T-cell (primary cell): Measurements from ENCODE around the gene CEP295NL. TPM values are rescaled to one million over a fixed set of nuclear protein-coding genes. Genes with fewer than 3 reads are reported as not detected.

Experiments used
- ATAC-seq, 4 experiments: fragments of 200-7000 bp in 3 of 4; fragments of 150-1000 bp in 1 of 4; cut with Tn5 transposase; replicated peaks in 1 of 4; 1 replicate in 3 of 4; 2 replicates in 1 of 4; pipeline ENCODE4 v1.10.0; 2021; ENCODE audit warnings: moderate library complexity in 3 of 4, mild to moderate bottlenecking in 2 of 4, moderate number of reproducible peaks in 1 of 4
- CTCF ChIA-PET, 2 donors: fragments of 300-600 bp; sonication (Branson Sonifier 250); formaldehyde crosslinking; loops; one replicate each; lab custom pipeline; 2022; ENCODE audit warnings: antibody characterized with exemption in 2 of 2; lab: Charles Lee
- POLR2A ChIA-PET, 2 donors: fragments of 300-600 bp; sonication (Branson Sonifier 250); formaldehyde crosslinking; loops; one replicate each; lab custom pipeline; 2022; ENCODE audit warnings: antibody characterized with exemption in 2 of 2; lab: Charles Lee
- DNase-seq, 35 experiments: peaks; one replicate each; pipeline versions ENCODE4 v3.0.0 to v3.0.0-alpha.2; 2013 to 2023
- H3K27ac ChIP-seq: one replicate; pipeline ENCODE4 v1.5.1; 2013; ENCODE audit warnings: low read length
- H3K27me3 ChIP-seq, 2 experiments: replicated peaks in 1 of 2; 1 replicate in 1 of 2; 2 replicates in 1 of 2; pipeline versions ENCODE4 v1.6.1 to v1.7.0; 2013; ENCODE audit warnings: low read length in 1 of 2, mixed read lengths in 1 of 2; ENCODE audit not compliant: control insufficient read depth in 2 of 2, insufficient read depth in 2 of 2; ENCODE audit errors: extremely low read depth in 1 of 2
- H3K36me3 ChIP-seq, 2 donors: 1 replicate in 1 of 2; 2 replicates in 1 of 2; pipeline versions ENCODE4 v1.6.1 to v1.7.0; 2013; ENCODE audit warnings: low read length in 1 of 2; ENCODE audit not compliant: control insufficient read depth in 2 of 2, insufficient read depth in 1 of 2; ENCODE audit errors: extremely low read depth in 1 of 2
- H3K4me1 ChIP-seq, 2 experiments: 1 replicate in 1 of 2; 2 replicates in 1 of 2; pipeline versions ENCODE4 v1.6.1 to v1.7.0; 2013; ENCODE audit warnings: low read length in 2 of 2, mixed read lengths in 1 of 2; ENCODE audit not compliant: insufficient read depth in 2 of 2, control insufficient read depth in 1 of 2; ENCODE audit errors: extremely low read depth in 1 of 2
- H3K4me3 ChIP-seq, 2 donors: 1 replicate in 1 of 2; 2 replicates in 1 of 2; pipeline versions ENCODE4 v1.5.1 to v1.7.0; 2013; ENCODE audit warnings: mild to moderate bottlenecking in 2 of 2, low read length in 1 of 2, moderate library complexity in 1 of 2; ENCODE audit not compliant: control insufficient read depth in 1 of 2; ENCODE audit errors: extremely low read depth in 1 of 2
- H3K9me3 ChIP-seq: 2 replicates; pipeline ENCODE4 v1.7.0; 2013
- H3K27ac Mint-ChIP-seq, 2 donors: one replicate each; pipeline ENCODE4 v1.8.0; 2020 to 2021; ENCODE audit warnings: mild to moderate bottlenecking in 2 of 2, mixed read lengths in 2 of 2
- H3K27me3 Mint-ChIP-seq, 2 donors: one replicate each; pipeline ENCODE4 v1.8.0; 2021 to 2022; ENCODE audit warnings: mixed read lengths in 2 of 2
- H3K36me3 Mint-ChIP-seq: one replicate; pipeline ENCODE4 v1.8.0; 2021; ENCODE audit warnings: mixed read lengths
- H3K4me1 Mint-ChIP-seq, 3 donors: one replicate each; pipeline ENCODE4 v1.8.0; 2020 to 2022; ENCODE audit warnings: mixed read lengths in 3 of 3, mild to moderate bottlenecking in 1 of 3
- H3K4me3 Mint-ChIP-seq, 3 donors: one replicate each; pipeline ENCODE4 v1.8.0; 2020 to 2022; ENCODE audit warnings: mild to moderate bottlenecking in 3 of 3, mixed read lengths in 3 of 3, moderate library complexity in 3 of 3
- H3K9me3 Mint-ChIP-seq, 3 donors: one replicate each; pipeline ENCODE4 v1.8.0; 2020 to 2022; ENCODE audit warnings: mixed read lengths in 3 of 3
- WGBS: methylation state at CpG from one replicate; pipeline ENCODE4 v1.1.5; 2013; ENCODE audit warnings: missing lambda C conversion rate; ENCODE audit not compliant: insufficient coverage; 5-methylcytosine and 5-hydroxymethylcytosine counted together
- total RNA-seq, 35 experiments: library from RNA in 6 of 35; stranded (reverse) in 6 of 35; fragments of 120-200 nt in 1 of 35; gene quantifications; one replicate each; pipeline versions ENCODE4 v1.2.1 to v1.2.4 and lab custom pipeline; 2013 to 2026

The CEP295NL gene, protein sequence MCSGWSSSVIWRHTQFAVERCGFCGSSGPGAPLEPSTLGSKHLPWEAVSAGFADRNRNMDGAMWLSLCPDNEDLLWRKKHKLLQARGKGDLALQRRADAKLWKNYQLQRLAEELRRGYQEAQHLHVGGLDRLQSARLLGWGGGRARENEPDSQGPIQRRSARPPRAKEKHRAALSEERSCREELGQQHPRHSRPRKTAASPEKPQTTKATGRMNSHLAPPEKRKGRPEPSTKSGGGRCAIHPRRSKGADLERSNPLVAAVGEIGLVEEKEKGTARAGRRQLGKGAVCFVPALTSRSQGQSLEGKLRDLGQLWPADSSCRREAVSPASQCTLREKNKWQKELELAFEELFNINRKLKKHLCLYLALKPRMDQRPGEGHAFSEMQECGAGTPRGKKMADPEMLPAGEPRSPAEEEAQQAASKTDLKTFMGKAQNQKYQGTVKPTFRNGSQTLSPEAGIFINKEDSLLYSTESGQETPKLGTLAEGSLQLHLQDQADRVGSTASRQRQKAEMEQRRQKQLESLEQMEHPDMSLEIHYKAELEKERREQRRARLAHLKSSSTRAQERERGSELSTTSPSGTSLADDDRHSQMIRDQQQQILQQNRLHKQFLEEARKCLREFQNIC
- total RNA-seq = 1 to 10 TPM in 2 of 5 donors, under 1 TPM in 3; 0.28 to 3.1 (median 0.41) TPM
- 0.20 TPM for total RNA-seq (2013)
- total RNA-seq (lab: John Stamatoyannopoulos, UW) = 0 to 0.74 (median 0.13) reads per million in 29 experiments

DNA sequence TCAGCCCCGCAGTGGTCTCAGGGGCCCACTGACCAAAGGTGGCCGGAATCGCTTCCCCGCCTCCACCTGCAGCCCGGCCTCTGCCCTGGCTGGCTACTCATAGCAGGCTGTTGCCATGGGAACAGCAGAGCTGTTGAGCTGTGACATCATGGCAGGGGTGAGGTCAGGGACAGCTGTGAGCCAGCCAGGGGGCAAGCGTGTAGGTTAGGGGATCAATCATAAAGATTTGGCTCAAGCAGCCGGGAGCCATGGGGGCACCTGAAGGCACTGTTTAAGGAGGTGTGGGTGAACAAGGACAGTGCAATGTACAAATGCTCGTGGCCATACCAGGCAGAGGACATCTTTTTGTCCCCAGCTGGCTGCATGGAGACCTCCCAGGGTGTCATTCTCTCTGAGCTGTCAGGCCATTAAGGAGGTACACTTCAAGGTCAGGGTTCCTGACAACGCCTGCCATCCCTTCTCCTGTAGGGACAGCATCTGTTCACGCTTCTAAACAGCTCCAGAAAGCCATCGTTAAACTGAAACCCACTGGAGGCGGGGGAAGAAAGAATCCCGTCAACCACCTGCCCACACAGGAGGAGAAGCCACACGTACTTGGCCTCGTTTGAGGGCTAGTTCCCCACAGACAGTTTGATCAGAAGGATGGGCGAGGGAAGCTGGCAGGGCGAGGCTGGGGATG is at the start of gene CEP295NL:
Gene CEP295NL (minus strand): TSS at position 101 of the 679 bp plus-strand sequence. CDS start 1,373 bp downstream, outside the sequence.
- Histone ChIP-seq H3K27me3 (peaks cover 0 to 16% of the 10 kb centered on the region in 2 experiments), H3K36me3 (no peaks in the 10 kb centered on the region), H3K4me3 (no peak within 1 kb of the TSS), H3K4me1 (peaks cover 0 to 5% of the 10 kb centered on the region in 2 experiments), H3K9me3 (no peaks in the 10 kb centered on the region), H3K27ac (no peak within 1 kb of the TSS)
- no peak within 1 kb of the TSS for H3K27ac Mint-ChIP-seq
- POLR2A ChIA-PET = no interaction called here
- H3K9me3 Mint-ChIP-seq = no peaks in the 10 kb centered on the region
- H3K27me3 Mint-ChIP-seq = no peaks in the 10 kb centered on the region
- ATAC-seq (no peak), DNase-seq (no peak)
- H3K4me1 Mint-ChIP-seq = peaks cover 4 to 9% (median 8%) of the 10 kb centered on the region in 3 donors
- H3K36me3 Mint-ChIP-seq = no peaks in the 10 kb centered on the region
- CTCF ChIA-PET = no interaction called here
- no peak within 1 kb of the TSS for H3K4me3 Mint-ChIP-seq
- WGBS = 48% methylated on average over 14 of the region's 17 CpGs

DNA sequence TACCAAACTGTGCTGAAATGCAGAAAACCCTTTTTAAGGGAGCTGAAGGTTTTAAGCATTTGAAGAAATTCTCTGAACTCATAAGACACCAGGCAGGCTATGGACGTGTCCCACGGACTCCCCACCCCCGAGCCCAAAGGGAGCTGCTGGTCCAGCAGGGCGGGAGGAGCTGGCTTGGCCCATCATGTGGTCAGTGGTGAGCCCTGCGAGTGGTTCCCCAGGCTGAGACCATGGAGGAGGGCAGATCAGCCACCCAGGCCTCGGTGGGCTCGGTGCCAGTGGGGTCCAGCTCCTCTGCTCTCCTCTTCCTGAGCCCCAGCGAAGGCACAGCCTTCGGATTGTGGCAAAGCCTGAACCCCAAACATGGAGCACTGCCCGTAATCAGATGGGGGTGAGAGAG is 49.7 kb upstream of the CEP295NL start:
- no peak overlapping the region for H3K4me3 ChIP-seq
- no peaks in the 10 kb centered on the region for H3K4me1 ChIP-seq
- no peaks in the 10 kb centered on the region for H3K9me3 ChIP-seq
- POLR2A ChIA-PET = no interaction called here
- H3K27ac Mint-ChIP-seq = no peak overlapping the region
- ATAC-seq (no peak), DNase-seq (no peak)
- H3K4me1 Mint-ChIP-seq = no peaks in the 10 kb centered on the region
- H3K9me3 Mint-ChIP-seq = peaks cover 8 to 18% (median 9%) of the 10 kb centered on the region in 3 donors
- peaks cover 0 to 5% of the 10 kb centered on the region in 2 donors for H3K36me3 ChIP-seq
- CTCF ChIA-PET = no interaction called here
- H3K27me3 ChIP-seq = peaks cover 0 to 32% of the 10 kb centered on the region in 2 experiments
- H3K36me3 Mint-ChIP-seq = peaks cover 3% of the 10 kb centered on the region
- H3K4me3 Mint-ChIP-seq = no peak overlapping the region
- WGBS = 81% methylated on average over 6 of the region's 10 CpGs
- no peak overlapping the region for H3K27ac ChIP-seq
- H3K27me3 Mint-ChIP-seq = peaks cover 0 to 9% of the 10 kb centered on the region in 2 donors

DNA sequence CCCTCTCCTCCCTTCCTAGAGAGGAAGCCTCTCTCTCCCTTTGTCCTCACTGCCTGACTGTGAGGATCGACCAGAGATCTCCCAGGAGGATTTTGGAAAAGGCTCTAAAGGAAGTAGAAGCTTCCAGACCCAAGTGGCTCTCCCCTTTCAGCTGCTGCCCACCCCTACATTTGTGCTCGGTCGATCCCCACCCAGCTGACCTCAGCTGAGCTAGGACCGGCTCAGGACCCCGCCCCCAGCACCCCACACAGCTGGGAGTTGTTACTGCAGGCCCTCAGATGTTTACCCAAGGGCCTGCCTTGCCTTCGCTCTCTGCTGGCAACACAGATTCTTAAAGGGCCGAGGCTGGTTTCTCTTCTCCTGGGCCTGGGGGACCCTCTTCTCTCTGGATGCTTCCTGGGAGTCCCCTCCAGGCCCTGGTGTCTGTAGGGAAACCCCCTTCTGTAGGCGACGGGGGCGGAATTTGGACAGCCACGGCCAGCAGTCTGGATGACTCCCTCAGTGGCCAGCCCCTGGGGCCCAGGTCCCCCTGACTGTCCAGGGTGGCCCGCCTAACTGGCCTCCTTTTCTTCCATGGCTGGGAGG is 49.1 kb upstream of the CEP295NL start:
- 94% methylated on average over 6 of the region's 12 CpGs for WGBS
- CTCF ChIA-PET = no interaction called here
- H3K4me1 ChIP-seq = no peaks in the 10 kb centered on the region
- H3K4me1 Mint-ChIP-seq = no peaks in the 10 kb centered on the region
- H3K4me3 Mint-ChIP-seq = no peak overlapping the region
- H3K9me3 ChIP-seq = no peaks in the 10 kb centered on the region
- peaks cover 3% of the 10 kb centered on the region for H3K36me3 Mint-ChIP-seq
- H3K27ac Mint-ChIP-seq = no peak overlapping the region
- DNase-seq = no peak
- peaks cover 8 to 18% (median 9%) of the 10 kb centered on the region in 3 donors for H3K9me3 Mint-ChIP-seq
- no peak overlapping the region for H3K27ac ChIP-seq
- H3K27me3 ChIP-seq = peaks cover 0 to 33% of the 10 kb centered on the region in 2 experiments
- H3K4me3 ChIP-seq = no peak overlapping the region
- H3K36me3 ChIP-seq = peaks cover 0 to 5% of the 10 kb centered on the region in 2 donors
- POLR2A ChIA-PET = interaction anchor here in 1 of 2 donors (0.5 kb wide), 1 partner anchor 410 kb away, joined by 5 read pairs; no protein-coding TSS in a partner anchor
- peaks cover 0 to 9% of the 10 kb centered on the region in 2 donors for H3K27me3 Mint-ChIP-seq
- no peak for ATAC-seq

DNA sequence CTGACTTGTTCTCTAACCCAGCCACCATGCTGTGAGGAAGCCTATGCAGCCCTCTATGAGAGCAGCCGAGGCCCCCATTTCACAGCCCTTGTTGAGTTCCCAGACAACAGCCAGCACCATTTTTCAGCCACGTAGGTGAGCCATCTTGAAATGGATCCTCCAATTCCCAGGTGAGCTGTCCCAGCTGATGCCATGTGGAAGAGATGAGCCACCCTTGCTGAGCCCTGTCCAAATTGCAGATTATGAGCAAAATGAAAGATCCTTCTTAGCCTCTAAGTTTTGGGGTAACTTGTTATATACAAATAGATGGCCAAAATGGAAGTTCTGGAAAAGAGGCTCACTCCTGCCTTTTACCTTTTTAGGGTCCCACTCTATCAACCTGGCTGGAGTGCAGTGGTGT is 47.9 kb upstream of the CEP295NL start:
- H3K27ac ChIP-seq = no peak overlapping the region
- DNase-seq (no peak), ATAC-seq (no peak)
- Mint-ChIP-seq H3K4me1 (no peaks in the 10 kb centered on the region), H3K27me3 (peaks cover 0 to 11% of the 10 kb centered on the region in 2 donors), H3K36me3 (peaks cover 3% of the 10 kb centered on the region), H3K27ac (no peak overlapping the region), H3K4me3 (no peak overlapping the region), H3K9me3 (peaks cover 8 to 18% (median 9%) of the 10 kb centered on the region in 3 donors)
- 100% methylated on average over 1 of the region's 2 CpGs for WGBS
- H3K36me3 ChIP-seq = peaks cover 0 to 5% of the 10 kb centered on the region in 2 donors
- no peak overlapping the region for H3K4me3 ChIP-seq
- H3K9me3 ChIP-seq = no peaks in the 10 kb centered on the region
- ChIA-PET CTCF (no interaction called here), POLR2A (no interaction called here)
- H3K4me1 ChIP-seq = no peaks in the 10 kb centered on the region
- peaks cover 0 to 36% of the 10 kb centered on the region in 2 experiments for H3K27me3 ChIP-seq

DNA sequence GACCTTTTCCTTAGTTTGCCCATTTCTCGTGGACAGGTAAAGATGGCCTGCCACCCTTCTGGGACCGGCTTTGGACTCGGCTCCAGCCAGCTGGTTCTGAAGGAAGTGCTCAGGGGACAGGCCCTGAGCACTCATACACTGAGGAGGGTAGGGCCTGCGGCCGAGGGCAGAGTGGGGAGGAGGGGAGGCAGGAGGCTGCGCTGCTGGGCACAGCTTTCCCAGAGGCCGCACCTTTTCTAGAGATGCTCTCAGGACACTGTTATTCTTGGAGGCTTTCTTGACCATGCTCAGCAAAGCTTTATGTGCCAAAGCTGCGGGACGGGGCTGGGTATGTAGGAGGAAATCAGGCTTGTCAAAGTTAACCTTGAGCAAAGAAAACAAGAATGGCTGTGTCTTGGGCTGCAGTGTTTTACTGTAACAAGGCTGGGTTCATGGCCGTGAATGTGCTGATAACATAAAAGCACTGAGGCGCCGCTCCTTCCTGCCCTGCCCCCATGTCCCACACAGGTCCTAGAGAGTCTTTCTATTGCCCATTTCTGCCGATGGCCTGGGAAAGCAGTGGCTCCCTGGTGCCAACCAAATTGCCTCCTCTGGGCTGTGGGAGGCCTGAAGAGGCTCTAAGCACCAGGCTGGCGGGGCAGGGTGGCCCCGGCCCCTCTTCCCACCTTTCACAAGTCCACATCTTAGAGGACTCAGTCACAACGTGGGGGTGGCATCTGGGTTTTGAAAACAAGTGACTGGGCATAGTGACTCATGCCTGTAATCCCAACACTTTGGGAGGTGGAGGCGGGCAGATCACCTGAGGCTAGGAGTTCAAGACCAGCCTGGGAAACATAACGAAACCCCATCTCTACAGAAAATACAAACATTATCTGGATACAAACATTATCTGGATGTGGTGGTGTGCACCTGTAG is 44.5 kb upstream of the CEP295NL start:
- POLR2A ChIA-PET = no interaction called here
- 92% methylated on average over 9 of the region's 18 CpGs for WGBS
- Histone ChIP-seq H3K4me3 (no peak overlapping the region), H3K27me3 (peaks cover 0 to 45% of the 10 kb centered on the region in 2 experiments), H3K9me3 (no peaks in the 10 kb centered on the region), H3K27ac (no peak overlapping the region), H3K4me1 (no peaks in the 10 kb centered on the region), H3K36me3 (peaks cover 0 to 5% of the 10 kb centered on the region in 2 donors)
- H3K4me3 Mint-ChIP-seq = no peak overlapping the region
- CTCF ChIA-PET = no interaction called here
- peaks cover 3% of the 10 kb centered on the region for H3K36me3 Mint-ChIP-seq
- H3K9me3 Mint-ChIP-seq = peaks cover 8 to 18% (median 9%) of the 10 kb centered on the region in 3 donors
- peaks cover 7 to 18% of the 10 kb centered on the region in 2 donors for H3K27me3 Mint-ChIP-seq
- no peaks in the 10 kb centered on the region for H3K4me1 Mint-ChIP-seq
- DNase-seq = no peak
- no peak for ATAC-seq
- H3K27ac Mint-ChIP-seq = no peak overlapping the region
